Fibroblast of lung (primary cell): Measurements from ENCODE around the gene ASXL1.

Source experiments
- CTCF ChIP-seq, 2 donors: IDR thresholded peaks in 1 of 2; conservative IDR thresholded peaks in 1 of 2; 1 replicate in 1 of 2; 2 replicates in 1 of 2; pipeline ENCODE4 v1.5.1; 2011 to 2012; ENCODE audit warnings: low read length in 2 of 2, control low read depth in 1 of 2, inconsistent platforms in 1 of 2, low read depth in 1 of 2, mild to moderate bottlenecking in 1 of 2
- EZH2 ChIP-seq: IDR thresholded peaks from 2 replicates; pipeline ENCODE4 v1.5.1; 2012; ENCODE audit warnings: low read length, control low read depth, mild to moderate bottlenecking; ENCODE audit errors: missing control alignments

GRCh38 chr20:32482442-32483261 lies 124.5 kb downstream of the ASXL1 start:
- TF ChIP-seq CTCF (conservative IDR thresholded peaks at IDR 0.05 in 1 of 2, IDR thresholded peaks at IDR 0.05 in 1 of 2; ENCODE audit: low read depth in 1 of 2, low read length in 2 of 2), result no peak
- peak; percentile 49 for TF ChIP-seq EZH2
